Bronchus fibroblast of lung (primary cell): Measurements from ENCODE around the gene MFSD11. TPM values are rescaled to one million over a fixed set of nuclear protein-coding genes. Genes with fewer than 3 reads are reported as not detected.

Source experiments
- total RNA-seq: library from RNA; depleted of rRNA; stranded (reverse); fragments of >200 nt; gene quantifications from 2 replicates; pipeline ENCODE4 v1.2.3, GENCODE V29; 2015

Gene MFSD11
- 13.1 and 17.8 TPM in 2 replicates for total RNA-seq

GRCh38 chr17:76737676-76738467 lies at the start of gene MFSD11:
TSS of gene MFSD11 (plus strand) at chr17:76738119. CDS start at chr17:76738353, 234 bp downstream.

GRCh38 chr17:76710863-76711611 lies 26.9 kb upstream of the MFSD11 start, which contains the start of gene MXRA7:
TSS of gene MXRA7 (minus strand) at chr17:76710965. CDS start at chr17:76710946, 19 bp downstream.

GRCh38 chr17:76726231-76726775 lies 11.6 kb upstream of the MFSD11 start, which contains the start of gene JMJD6:
TSS of gene JMJD6 (minus strand) at chr17:76726606. CDS start at chr17:76726475, 131 bp downstream.

GRCh38 chr17:76726776-76727718 lies 10.9 kb upstream of the MFSD11 start, which contains the start of gene METTL23:
TSS of gene METTL23 (plus strand) at chr17:76726839. CDS start at chr17:76729711, 2,872 bp downstream.

GRCh38 chr17:76737082-76737675 lies 740 bp upstream of the MFSD11 start, which contains the start of gene SRSF2:
TSS of gene SRSF2 (minus strand) at chr17:76737331. CDS start at chr17:76737160, 171 bp downstream.

Other genes with a start within 250 kb of the MFSD11 start
- gene RHBDF2, start 236.7 kb upstream of the MFSD11 start, total RNA-seq: 12.1 and 12.8 TPM in 2 replicates
- gene CYGB, start 200.4 kb upstream of the MFSD11 start, total RNA-seq: 15.8 and 16.1 TPM in 2 replicates
- 1.2 and 2.2 TPM in 2 replicates for gene PRCD, start 198.1 kb upstream of the MFSD11 start, total RNA-seq
- 0.67 and 1.8 TPM in 2 replicates for gene ST6GALNAC2, start 152.3 kb upstream of the MFSD11 start, total RNA-seq
- gene ST6GALNAC1, start 94.4 kb upstream of the MFSD11 start, total RNA-seq: not detected in 2 replicates
- gene MXRA7, start 27.2 kb upstream of the MFSD11 start, total RNA-seq: 111 and 131 TPM in 2 replicates
- 18.8 and 23.3 TPM in 2 replicates for gene JMJD6, start 11.5 kb upstream of the MFSD11 start, total RNA-seq
- gene METTL23, start 11.3 kb upstream of the MFSD11 start, total RNA-seq: 35.0 and 35.7 TPM in 2 replicates
- 284 and 285 TPM in 2 replicates for gene SRSF2, start 788 bp upstream of the MFSD11 start, total RNA-seq
- gene MGAT5B, start 130.3 kb downstream of the MFSD11 start, total RNA-seq: 0.50 and 1.2 TPM in 2 replicates